T-helper 1 cell treated with Interleukin-12 subunit alpha and Interleukin-12 subunit beta and Interleukin-4 antibody, amounts not matched to agents 30 μg/mL and 1 μg/mL, for 36 hours (primary cell): ENCODE results near the gene SLC2A13.
"Not testable (repeated sequence)": the region's sequence is repeated elsewhere in the genome, so short reads cannot be mapped to it uniquely, and the experiment has no call there.

Experiments
- H3K27ac Mint-ChIP-seq: one replicate; pipeline ENCODE4 v1.8.0; 2021; ENCODE audit warnings: mild to moderate bottlenecking, mixed read lengths
- H3K27me3 Mint-ChIP-seq: one replicate; pipeline ENCODE4 v1.8.0; 2021; ENCODE audit warnings: low read depth, mixed read lengths
- H3K36me3 Mint-ChIP-seq: one replicate; pipeline ENCODE4 v1.8.0; 2021; ENCODE audit warnings: low read depth, mixed read lengths
- H3K4me1 Mint-ChIP-seq: one replicate; pipeline ENCODE4 v1.8.0; 2021; ENCODE audit warnings: low read depth, mixed read lengths
- H3K4me3 Mint-ChIP-seq: one replicate; pipeline ENCODE4 v1.8.0; 2021; ENCODE audit warnings: mild to moderate bottlenecking, moderate library complexity, mixed read lengths
- H3K9me3 Mint-ChIP-seq: one replicate; pipeline ENCODE4 v1.8.0; 2021; ENCODE audit warnings: mixed read lengths

Gene SLC2A13

GRCh38 chr12:39771456-39771855, 334.4 kb downstream of the SLC2A13 start:
- H3K4me3 Mint-ChIP-seq, result no peak overlapping the region
- no peak overlapping the region for H3K27ac Mint-ChIP-seq
- no peaks in the 10 kb centered on the region for H3K27me3 Mint-ChIP-seq
- H3K9me3 Mint-ChIP-seq, result no peaks in the 10 kb centered on the region
- H3K36me3 Mint-ChIP-seq, result no peaks in the 10 kb centered on the region
- H3K4me1 Mint-ChIP-seq, result no peaks in the 10 kb centered on the region

- H3K27me3 Mint-ChIP-seq, result no peaks in the 10 kb centered on the region
- H3K4me1 Mint-ChIP-seq, result no peaks in the 10 kb centered on the region
- no peaks in the 10 kb centered on the region for H3K36me3 Mint-ChIP-seq
- no peak overlapping the region for H3K4me3 Mint-ChIP-seq
- H3K9me3 Mint-ChIP-seq, result no peaks in the 10 kb centered on the region
- no peak overlapping the region for H3K27ac Mint-ChIP-seq
Observed at GRCh38 chr12:39764944-39765560, 340.8 kb downstream of the SLC2A13 start.

- H3K27me3 Mint-ChIP-seq, result no peaks in the 10 kb centered on the region
- H3K4me3 Mint-ChIP-seq, result no peak overlapping the region
- no peak overlapping the region for H3K27ac Mint-ChIP-seq
- no peaks in the 10 kb centered on the region for H3K9me3 Mint-ChIP-seq
- no peaks in the 10 kb centered on the region for H3K36me3 Mint-ChIP-seq
- H3K4me1 Mint-ChIP-seq, result no peaks in the 10 kb centered on the region
Observed at GRCh38 chr12:39763890-39764169, 342.1 kb downstream of the SLC2A13 start.

- no peaks in the 10 kb centered on the region for H3K9me3 Mint-ChIP-seq
- no peaks in the 10 kb centered on the region for H3K36me3 Mint-ChIP-seq
- H3K4me3 Mint-ChIP-seq, result no peak overlapping the region
- H3K27me3 Mint-ChIP-seq, result no peaks in the 10 kb centered on the region
- H3K4me1 Mint-ChIP-seq, result no peaks in the 10 kb centered on the region
- no peak overlapping the region for H3K27ac Mint-ChIP-seq
Observed at GRCh38 chr12:39763071-39763889, 342.6 kb downstream of the SLC2A13 start.

GRCh38 chr12:39755478-39755877, 350.4 kb downstream of the SLC2A13 start:
- no peaks in the 10 kb centered on the region for H3K27me3 Mint-ChIP-seq
- H3K36me3 Mint-ChIP-seq, result no peaks in the 10 kb centered on the region
- no peak overlapping the region for H3K4me3 Mint-ChIP-seq
- no peak overlapping the region for H3K27ac Mint-ChIP-seq
- H3K9me3 Mint-ChIP-seq, result no peaks in the 10 kb centered on the region
- H3K4me1 Mint-ChIP-seq, result no peaks in the 10 kb centered on the region

GRCh38 chr12:39752482-39753137, 353.3 kb downstream of the SLC2A13 start:
- no peaks in the 10 kb centered on the region for H3K27me3 Mint-ChIP-seq
- H3K36me3 Mint-ChIP-seq, result no peaks in the 10 kb centered on the region
- H3K4me1 Mint-ChIP-seq, result no peaks in the 10 kb centered on the region
- H3K27ac Mint-ChIP-seq, result no peak overlapping the region
- H3K4me3 Mint-ChIP-seq, result no peak overlapping the region
- H3K9me3 Mint-ChIP-seq, result peaks cover 6% of the 10 kb centered on the region

- H3K4me3 Mint-ChIP-seq, H3K36me3 Mint-ChIP-seq, H3K4me1 Mint-ChIP-seq, H3K27me3 Mint-ChIP-seq, H3K27ac Mint-ChIP-seq: not testable (repeated sequence)
- peaks cover 11% of the 10 kb centered on the region for H3K9me3 Mint-ChIP-seq
Observed at GRCh38 chr12:39746151-39746550, 359.7 kb downstream of the SLC2A13 start.

GRCh38 chr12:39743655-39744054, 362.2 kb downstream of the SLC2A13 start:
- Mint-ChIP-seq H3K36me3 (no peaks in the 10 kb centered on the region), H3K4me3 (no peak overlapping the region), H3K27ac (no peak overlapping the region), H3K9me3 (peaks cover 6% of the 10 kb centered on the region), H3K4me1 (no peaks in the 10 kb centered on the region), H3K27me3 (no peaks in the 10 kb centered on the region)

- Mint-ChIP-seq H3K27me3 (peaks cover 4% of the 10 kb centered on the region), H3K27ac (no peak overlapping the region), H3K4me3 (no peak overlapping the region), H3K36me3 (no peaks in the 10 kb centered on the region), H3K4me1 (no peaks in the 10 kb centered on the region), H3K9me3 (peaks cover 18% of the 10 kb centered on the region)
Observed at GRCh38 chr12:39736406-39736805, 369.5 kb downstream of the SLC2A13 start.

- Mint-ChIP-seq H3K36me3 (no peaks in the 10 kb centered on the region), H3K4me1 (peaks cover 7% of the 10 kb centered on the region), H3K4me3 (no peak overlapping the region), H3K27me3 (peaks cover 6% of the 10 kb centered on the region), H3K27ac (no peak overlapping the region), H3K9me3 (peaks cover 6% of the 10 kb centered on the region)
Observed at GRCh38 chr12:39723831-39724230, 382.1 kb downstream of the SLC2A13 start.

GRCh38 chr12:39722504-39722903, 383.4 kb downstream of the SLC2A13 start:
- Mint-ChIP-seq H3K4me1 (peaks cover 7% of the 10 kb centered on the region), H3K36me3 (no peaks in the 10 kb centered on the region), H3K9me3 (peaks cover 6% of the 10 kb centered on the region), H3K27me3 (peaks cover 4% of the 10 kb centered on the region), H3K4me3 (no peak overlapping the region), H3K27ac (no peak overlapping the region)

- Mint-ChIP-seq H3K4me3 (no peak overlapping the region), H3K4me1 (no peaks in the 10 kb centered on the region), H3K9me3 (no peaks in the 10 kb centered on the region), H3K27ac (no peak overlapping the region), H3K27me3 (peaks cover 14% of the 10 kb centered on the region), H3K36me3 (no peaks in the 10 kb centered on the region)
Observed at GRCh38 chr12:39713552-39713951, 392.3 kb downstream of the SLC2A13 start.

- peaks cover 16% of the 10 kb centered on the region for H3K27me3 Mint-ChIP-seq
- H3K9me3 Mint-ChIP-seq, result no peaks in the 10 kb centered on the region
- H3K36me3 Mint-ChIP-seq, result no peaks in the 10 kb centered on the region
- H3K27ac Mint-ChIP-seq, result no peak overlapping the region
- H3K4me3 Mint-ChIP-seq, result no peak overlapping the region
- H3K4me1 Mint-ChIP-seq, result no peaks in the 10 kb centered on the region
Observed at GRCh38 chr12:39712334-39712733, 393.5 kb downstream of the SLC2A13 start.
